HG03175 (cell line): ENCODE data around the gene MMEL1.
A peak's percentile ranks its signal among the peaks of the same experiment; 100 is the strongest.

Experiments used
- ATAC-seq: cut with Tn5 transposase; IDR thresholded peaks from one replicate; pipeline ENCODE4 v1.9.1; 2021; ENCODE audit warnings: mild to moderate bottlenecking, moderate library complexity; ENCODE audit not compliant: unreplicated experiment

MMEL1 gene

DNA sequence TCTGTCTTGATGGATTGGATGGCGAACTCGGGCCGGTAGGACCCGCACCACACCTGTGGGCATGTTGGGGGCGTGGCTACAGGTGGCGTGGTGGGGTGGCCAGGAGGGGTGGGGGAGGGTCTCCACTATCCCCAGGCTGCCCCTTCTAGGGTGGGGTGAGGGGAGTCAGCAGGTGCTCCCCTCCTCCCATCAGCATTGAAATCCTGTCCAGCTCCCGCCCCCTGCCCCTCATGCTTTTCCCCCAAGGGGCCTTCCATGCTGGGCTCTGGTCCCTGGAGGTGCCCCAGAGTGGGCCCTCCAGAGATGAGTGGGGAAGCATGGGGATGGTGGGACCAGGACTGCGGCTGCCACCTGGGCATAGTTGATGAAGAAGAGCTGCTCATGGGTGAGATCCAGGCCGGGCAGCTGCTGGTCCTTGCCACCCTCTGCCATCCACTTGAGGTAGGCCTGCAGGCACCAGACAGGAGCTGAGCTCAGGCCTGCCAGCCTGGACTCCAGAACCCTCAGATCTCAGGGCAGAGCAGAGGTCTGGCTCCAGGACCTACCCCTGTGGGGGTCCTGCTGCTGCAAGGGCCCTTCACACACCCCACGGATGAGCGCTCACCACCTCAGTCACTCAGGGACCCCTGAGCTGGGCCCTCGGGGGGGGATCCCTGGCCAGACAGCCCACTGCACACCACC, 41.1 kb downstream of the MMEL1 start:
- no peak for ATAC-seq

DNA sequence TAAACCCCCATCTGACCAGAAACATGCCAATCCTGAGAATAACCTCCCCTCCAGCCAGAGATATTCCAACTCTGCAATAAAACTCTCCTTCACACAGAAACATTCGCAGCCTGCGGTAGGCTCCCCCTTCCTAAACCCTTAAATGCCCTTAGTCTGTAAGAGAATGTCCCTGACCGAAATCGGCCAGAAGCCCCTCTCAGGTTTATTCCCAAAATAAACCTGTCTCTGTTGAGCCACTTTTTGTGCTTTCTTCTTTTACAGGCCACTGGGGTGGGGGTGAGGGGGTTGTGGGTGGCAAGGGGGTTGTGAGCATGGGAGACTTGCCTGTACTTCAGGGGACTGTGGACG, 41.6 kb downstream of the MMEL1 start:
- ATAC-seq: no peak

- ATAC-seq: no peak
Observed at GRCh38 chr1:2590233-2591141, 42.3 kb downstream of the MMEL1 start.

GRCh38 chr1:2589431-2590232, 43.2 kb downstream of the MMEL1 start:
- no peak for ATAC-seq

GRCh38 chr1:2588661-2589430, 44.0 kb downstream of the MMEL1 start:
- ATAC-seq: no peak

- ATAC-seq: no peak
Observed at GRCh38 chr1:2587860-2588571, 44.8 kb downstream of the MMEL1 start.

DNA sequence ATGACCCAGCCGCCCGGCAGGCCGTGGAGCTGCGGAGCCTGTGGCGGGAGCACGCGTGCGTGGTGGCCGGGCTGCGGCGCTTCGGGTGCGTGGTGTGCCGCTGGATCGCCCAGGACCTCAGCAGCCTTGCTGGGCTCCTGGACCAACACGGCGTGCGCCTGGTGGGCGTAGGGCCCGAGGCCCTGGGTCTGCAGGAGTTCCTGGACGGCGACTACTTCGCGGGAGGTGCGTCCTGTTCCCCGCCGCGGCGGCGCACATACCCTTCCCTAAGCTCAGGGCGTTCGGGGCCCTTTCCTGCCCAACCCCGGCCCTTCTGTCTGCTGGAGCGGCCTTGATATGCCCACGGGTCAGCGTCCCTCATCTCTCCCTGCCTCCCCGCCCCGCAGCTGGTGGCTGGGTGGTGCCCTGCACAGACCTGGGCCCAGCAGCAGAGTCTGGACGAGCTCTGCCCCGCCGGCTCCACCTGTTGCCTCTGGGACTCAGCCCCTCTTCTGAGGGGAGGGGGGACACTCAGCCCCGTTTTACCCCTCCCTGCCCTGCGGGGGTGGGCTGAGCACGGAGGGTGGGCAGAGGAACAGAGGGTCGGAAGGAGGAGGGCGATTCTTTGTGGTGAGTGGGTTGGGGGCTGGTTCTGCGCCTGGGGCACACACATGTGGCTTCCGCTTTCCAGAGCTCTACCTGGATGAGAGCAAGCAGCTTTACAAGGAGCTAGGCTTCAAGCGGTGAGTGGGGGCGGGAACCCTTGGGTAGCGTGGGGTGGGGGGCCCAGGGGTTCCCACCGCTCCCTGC, 45.6 kb downstream of the MMEL1 start:
- no peak for ATAC-seq

DNA sequence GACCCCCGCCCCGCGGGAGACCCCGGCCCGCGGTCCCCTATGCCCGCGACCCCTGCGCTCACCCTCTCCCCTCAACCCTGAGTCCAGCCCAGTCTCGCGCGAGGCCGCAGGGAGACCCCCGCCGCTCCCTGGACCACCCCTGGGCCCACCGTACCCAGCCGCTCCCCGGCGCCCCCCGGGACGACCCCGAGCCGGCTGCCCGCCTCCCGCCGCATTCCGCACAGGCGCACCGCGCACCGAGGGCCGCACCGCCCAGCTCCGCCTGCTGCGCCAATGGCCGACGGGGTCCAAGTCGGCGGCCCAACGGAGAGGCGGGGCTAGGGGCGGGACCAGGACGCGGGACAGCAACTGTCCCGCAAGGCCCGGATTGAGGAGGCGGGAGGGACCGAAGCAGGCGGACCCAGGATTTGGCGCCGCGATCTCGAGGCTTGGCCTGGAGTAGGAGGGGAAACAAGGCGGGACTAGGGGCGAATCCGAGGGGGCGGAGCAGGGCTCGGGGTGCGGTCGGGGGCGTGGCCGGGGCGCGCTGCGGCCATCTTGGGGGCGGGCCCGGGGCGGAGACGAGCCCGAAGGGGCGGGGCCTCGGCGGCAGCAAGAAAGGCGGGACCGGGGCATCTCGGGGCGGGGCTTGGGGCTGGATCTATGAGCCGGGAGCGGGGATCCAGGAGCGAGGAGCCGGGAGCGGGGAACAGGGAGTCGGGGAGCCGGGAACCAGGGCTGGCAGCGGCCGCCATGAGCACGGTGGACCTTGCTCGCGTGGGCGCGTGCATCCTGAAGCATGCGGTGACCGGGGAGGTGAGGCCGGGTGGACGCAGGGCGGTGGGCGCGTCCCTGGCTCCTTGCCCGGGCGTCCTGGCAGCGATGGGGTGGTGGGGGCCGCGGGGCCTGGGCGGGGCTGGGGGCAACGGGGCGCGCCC, 46.4 kb downstream of the MMEL1 start, which contains the start of gene PRXL2B:
Gene PRXL2B (plus strand): TSS at position 624 of the 917 bp plus-strand sequence. CDS start 109 bp downstream, at position 733.
- ATAC-seq: peak; percentile 71

- peak; percentile 49 for ATAC-seq
Observed at GRCh38 chr1:2585318-2586092, 47.3 kb downstream of the MMEL1 start.

- ATAC-seq: no peak
Observed at GRCh38 chr1:2584686-2585317, 48.0 kb downstream of the MMEL1 start.

DNA sequence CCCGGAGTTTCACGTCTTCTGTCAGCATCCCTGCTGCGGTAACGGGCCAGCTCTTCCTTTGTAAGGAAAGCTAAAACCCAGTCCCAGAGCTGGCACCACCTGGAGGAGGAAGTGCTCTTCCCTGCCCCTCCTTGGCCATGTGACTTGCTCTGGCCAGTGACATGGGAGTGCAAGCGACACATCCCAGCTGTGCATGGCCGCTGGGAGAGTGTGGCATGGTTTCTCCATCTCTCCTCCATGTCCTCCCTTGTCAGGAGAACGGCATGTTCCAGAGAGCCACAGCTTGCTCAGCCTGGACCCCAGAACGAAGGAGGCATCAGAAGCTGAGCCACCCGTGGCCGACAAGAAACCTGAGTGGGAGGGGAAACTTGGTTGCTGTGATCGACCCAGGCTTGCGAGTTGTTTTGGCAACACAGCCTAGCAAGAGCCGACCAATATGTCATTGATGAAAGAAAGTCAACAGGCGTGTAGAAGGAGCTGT, 48.9 kb downstream of the MMEL1 start:
- no peak for ATAC-seq

DNA sequence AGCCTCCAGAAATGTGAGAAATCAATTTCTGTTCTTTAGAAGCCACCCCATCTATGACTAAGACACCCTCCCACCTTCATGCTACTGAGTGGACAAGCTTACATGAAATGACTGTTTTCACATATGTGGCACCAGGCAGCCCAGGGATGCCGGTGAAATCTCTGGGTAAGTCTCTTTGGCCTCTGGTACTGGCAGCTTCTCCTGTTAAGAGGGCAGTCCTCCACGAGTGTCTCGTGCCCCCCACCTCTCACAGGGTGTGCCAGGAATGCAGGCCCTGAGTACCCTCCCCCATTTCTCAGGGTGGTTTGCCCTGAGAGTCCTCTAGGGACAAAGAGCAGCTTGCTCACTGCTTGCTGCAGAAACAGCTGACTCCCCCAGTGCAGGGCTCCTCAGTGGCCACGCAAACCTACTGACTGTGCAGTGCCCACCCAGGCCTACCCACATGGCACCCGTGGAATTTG, 49.5 kb downstream of the MMEL1 start:
- ATAC-seq: no peak

GRCh38 chr1:2582391-2582790, 50.4 kb downstream of the MMEL1 start:
- no peak for ATAC-seq

GRCh38 chr1:2580691-2581090, 52.1 kb downstream of the MMEL1 start:
- ATAC-seq: no peak

DNA sequence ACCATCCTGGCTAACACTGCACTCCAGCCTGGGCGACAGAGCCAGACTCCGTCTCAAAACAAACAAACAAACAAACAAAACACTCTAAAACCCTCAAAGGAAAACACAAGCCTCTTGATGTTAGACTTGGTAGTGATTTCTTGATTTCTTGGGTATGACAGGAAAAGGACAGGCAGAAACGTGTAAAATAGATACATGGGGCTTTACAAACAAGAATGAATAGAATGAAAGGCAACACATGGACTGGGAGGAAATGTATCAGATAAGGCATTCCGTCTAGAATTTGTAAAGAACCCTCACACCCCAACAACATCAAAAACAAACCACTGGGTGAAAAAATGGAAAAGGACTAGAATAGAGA, 54.1 kb downstream of the MMEL1 start:
- no peak for ATAC-seq

DNA sequence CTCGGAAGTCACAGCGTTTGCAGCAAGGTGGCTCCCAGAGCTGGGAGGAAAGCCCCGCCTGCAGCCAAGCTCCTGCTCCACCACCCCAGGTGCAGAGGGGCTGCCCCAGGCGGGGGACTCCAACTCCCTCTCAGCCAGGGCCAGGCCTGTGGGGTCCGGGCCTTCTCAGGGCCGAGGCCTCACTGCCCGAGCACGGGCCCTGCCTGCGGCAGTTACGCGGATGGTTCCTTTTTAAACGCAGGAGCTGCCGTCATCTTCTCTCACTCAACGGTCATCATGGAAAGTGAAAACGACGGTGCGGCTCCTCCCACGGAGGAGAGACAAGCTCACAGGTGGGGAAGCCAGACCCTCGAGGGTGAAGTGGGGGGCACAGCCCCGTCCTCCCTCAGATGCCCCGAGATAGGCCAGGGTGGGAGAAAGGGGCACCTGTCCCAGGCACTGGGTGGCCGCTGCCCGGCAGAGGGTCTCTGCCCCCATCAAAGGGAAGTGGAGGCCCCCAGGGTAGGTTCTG, 55.2 kb downstream of the MMEL1 start:
- ATAC-seq: peak; percentile 32
